ENCODE data around the gene DNASE1L1.

The DNASE1L1 gene

GRCh38 chrX:154384284-154384892 lies 24.7 kb downstream of the DNASE1L1 start:
- no peak for TF ChIP-seq TAF1 (IDR thresholded peaks at IDR 0.05; ENCODE audit: borderline replicate concordance, low read depth, low read length)
- no peak for TF ChIP-seq POLR2AphosphoS5 (IDR thresholded peaks at IDR 0.05; ENCODE audit: low read depth, low read length)
- no peak for TF ChIP-seq POLR2A (IDR thresholded peaks at IDR 0.05; ENCODE audit: low read depth, low read length)
- FAIRE-seq (no peak), DNase-seq (ENCODE audit: insufficient read length) (no peak)

GRCh38 chrX:154383359-154384283 lies 25.4 kb downstream of the DNASE1L1 start:
- FAIRE-seq (no peak), DNase-seq (ENCODE audit: insufficient read length) (no peak)
- TF ChIP-seq TAF1 (IDR thresholded peaks at IDR 0.05; ENCODE audit: borderline replicate concordance, low read depth, low read length) (no peak), POLR2AphosphoS5 (IDR thresholded peaks at IDR 0.05; ENCODE audit: low read depth, low read length) (no peak), POLR2A (IDR thresholded peaks at IDR 0.05; ENCODE audit: low read depth, low read length) (no peak)

GRCh38 chrX:154382483-154383069 lies 26.5 kb downstream of the DNASE1L1 start:
- FAIRE-seq, result no peak
- peak; percentile 48; the same call in 1 of the 2 replicates for TF ChIP-seq POLR2A (IDR thresholded peaks at IDR 0.05; ENCODE audit: low read depth, low read length)
- TF ChIP-seq TAF1 (IDR thresholded peaks at IDR 0.05; ENCODE audit: borderline replicate concordance, low read depth, low read length), result no peak
- 0 out of 2 replicates have a peak, but pooled peaks have one; percentile 32 for TF ChIP-seq POLR2AphosphoS5 (IDR thresholded peaks at IDR 0.05; ENCODE audit: low read depth, low read length)

GRCh38 chrX:154381271-154381670 lies 27.8 kb downstream of the DNASE1L1 start:
- DNase-seq (ENCODE audit: insufficient read length) (no peak), FAIRE-seq (no peak)
- TF ChIP-seq POLR2A (IDR thresholded peaks at IDR 0.05; ENCODE audit: low read depth, low read length) (no peak), TAF1 (IDR thresholded peaks at IDR 0.05; ENCODE audit: borderline replicate concordance, low read depth, low read length) (no peak), POLR2AphosphoS5 (IDR thresholded peaks at IDR 0.05; ENCODE audit: low read depth, low read length) (no peak)

More at GRCh38 chrX:154382483-154383069, 26.5 kb downstream of the DNASE1L1 start:
- no peak for DNase-seq (ENCODE audit: insufficient read length)

GRCh38 chrX:154380787-154381186 lies 28.3 kb downstream of the DNASE1L1 start:
- TF ChIP-seq POLR2A (IDR thresholded peaks at IDR 0.05; ENCODE audit: low read depth, low read length), result no peak
- TF ChIP-seq TAF1 (IDR thresholded peaks at IDR 0.05; ENCODE audit: borderline replicate concordance, low read depth, low read length), result no peak
- TF ChIP-seq POLR2AphosphoS5 (IDR thresholded peaks at IDR 0.05; ENCODE audit: low read depth, low read length), result no peak
- DNase-seq (ENCODE audit: insufficient read length) (no peak), FAIRE-seq (no peak)

GRCh38 chrX:154380153-154380552 lies 28.9 kb downstream of the DNASE1L1 start:
- FAIRE-seq (no peak), DNase-seq (ENCODE audit: insufficient read length) (no peak)
- TF ChIP-seq TAF1 (IDR thresholded peaks at IDR 0.05; ENCODE audit: borderline replicate concordance, low read depth, low read length) (no peak), POLR2A (IDR thresholded peaks at IDR 0.05; ENCODE audit: low read depth, low read length) (no peak), POLR2AphosphoS5 (IDR thresholded peaks at IDR 0.05; ENCODE audit: low read depth, low read length) (no peak)

- DNase-seq (ENCODE audit: insufficient read length) (no peak), FAIRE-seq (no peak)
- TF ChIP-seq POLR2A (IDR thresholded peaks at IDR 0.05; ENCODE audit: low read depth, low read length) (no peak), TAF1 (IDR thresholded peaks at IDR 0.05; ENCODE audit: borderline replicate concordance, low read depth, low read length) (no peak), POLR2AphosphoS5 (IDR thresholded peaks at IDR 0.05; ENCODE audit: low read depth, low read length) (no peak)
Observed at GRCh38 chrX:154379569-154379951, 29.5 kb downstream of the DNASE1L1 start.

- no peak for TF ChIP-seq POLR2AphosphoS5 (IDR thresholded peaks at IDR 0.05; ENCODE audit: low read depth, low read length)
- TF ChIP-seq TAF1 (IDR thresholded peaks at IDR 0.05; ENCODE audit: borderline replicate concordance, low read depth, low read length), result 0 out of 2 replicates have a peak, but pooled peaks have one; percentile 27
- TF ChIP-seq POLR2A (IDR thresholded peaks at IDR 0.05; ENCODE audit: low read depth, low read length), result peak; percentile 45; the same call in 1 of the 2 replicates
- DNase-seq (ENCODE audit: insufficient read length) (peak; percentile 87), FAIRE-seq (peak; percentile 97)
Observed at GRCh38 chrX:154378799-154379568, 30.1 kb downstream of the DNASE1L1 start, which contains the start of gene EMD. EMD (plus strand) TSS chrX:154379295; CDS start chrX:154379485, 190 bp downstream.

- TF ChIP-seq POLR2AphosphoS5 (IDR thresholded peaks at IDR 0.05; ENCODE audit: low read depth, low read length) (no peak), POLR2A (IDR thresholded peaks at IDR 0.05; ENCODE audit: low read depth, low read length) (peak; percentile 53; the same call in 1 of the 2 replicates)
- DNase-seq (ENCODE audit: insufficient read length) (peak; percentile 77), FAIRE-seq (peak; percentile 54)
Observed at GRCh38 chrX:154378059-154378798, 30.8 kb downstream of the DNASE1L1 start.

- DNase-seq (ENCODE audit: insufficient read length), result no peak
- TF ChIP-seq POLR2A (IDR thresholded peaks at IDR 0.05; ENCODE audit: low read depth, low read length), result no peak
- TF ChIP-seq TAF1 (IDR thresholded peaks at IDR 0.05; ENCODE audit: borderline replicate concordance, low read depth, low read length), result no peak
- no peak for TF ChIP-seq POLR2AphosphoS5 (IDR thresholded peaks at IDR 0.05; ENCODE audit: low read depth, low read length)
- FAIRE-seq, result no peak
Observed at GRCh38 chrX:154376774-154377173, 32.3 kb downstream of the DNASE1L1 start.

Data from GM12892 (cell line).